ENCODE data around the gene SERPINI1.

- TF ChIP-seq YY1 (IDR thresholded peaks at IDR 0.05; ENCODE audit: insufficient read depth, insufficient read length) (no peak), SUZ12 (IDR thresholded peaks at IDR 0.05; ENCODE audit: extremely low read depth, insufficient read depth, insufficient read length) (no peak)
Measured at GRCh38 chr3:167739190-167739810, 3.8 kb downstream of the SERPINI1 start.
